Measurements from ENCODE around the gene ADRB1.

ADRB1 gene

GRCh38 chr10:114048472-114048871 is 4.8 kb downstream of the ADRB1 start:
- Histone ChIP-seq H3K27ac (no peak overlapping the region), H3K4me3 (no peak overlapping the region)

- Histone ChIP-seq H3K27ac (no peak overlapping the region), H3K4me3 (no peak overlapping the region)
Measured at GRCh38 chr10:114051714-114052113, 8.0 kb downstream of the ADRB1 start.

- no peak overlapping the region for H3K4me3 ChIP-seq
- H3K27ac ChIP-seq: no peak overlapping the region
Measured at GRCh38 chr10:114052255-114052654, 8.6 kb downstream of the ADRB1 start.

- Histone ChIP-seq H3K4me3 (no peak overlapping the region), H3K27ac (no peak overlapping the region)
Measured at GRCh38 chr10:114053946-114054345, 10.3 kb downstream of the ADRB1 start.

GRCh38 chr10:114057855-114058254 is 14.2 kb downstream of the ADRB1 start:
- no peak overlapping the region for H3K4me3 ChIP-seq
- no peak overlapping the region for H3K27ac ChIP-seq

GRCh38 chr10:114058297-114058696 is 14.6 kb downstream of the ADRB1 start:
- Histone ChIP-seq H3K27ac (no peak overlapping the region), H3K4me3 (no peak overlapping the region)

GRCh38 chr10:114059561-114059960 is 15.9 kb downstream of the ADRB1 start:
- no peak overlapping the region for H3K4me3 ChIP-seq
- no peak overlapping the region for H3K27ac ChIP-seq

- Histone ChIP-seq H3K27ac (peak overlapping the region in 1 of 21 experiments; percentile 65), H3K4me3 (no peak overlapping the region)
Measured at GRCh38 chr10:114060456-114060855, 16.8 kb downstream of the ADRB1 start.

GRCh38 chr10:114061148-114061547 is 17.5 kb downstream of the ADRB1 start:
- Histone ChIP-seq H3K4me3 (no peak overlapping the region), H3K27ac (peak overlapping the region in 1 of 21 experiments; percentile 65)

GRCh38 chr10:114061789-114062188 is 18.1 kb downstream of the ADRB1 start:
- Histone ChIP-seq H3K4me3 (no peak overlapping the region), H3K27ac (peak overlapping the region in 1 of 21 experiments; percentile 36)

GRCh38 chr10:114064151-114065048 is 20.7 kb downstream of the ADRB1 start:
- H3K27ac ChIP-seq: peak overlapping the region in 2 of 21 experiments; percentile 0 to 39
- H3K4me3 ChIP-seq: no peak overlapping the region

GRCh38 chr10:114065049-114065435 is 21.4 kb downstream of the ADRB1 start:
- Histone ChIP-seq H3K27ac (peak overlapping the region in 1 of 21 experiments; percentile 0), H3K4me3 (no peak overlapping the region)

GRCh38 chr10:114068054-114068707 is 24.5 kb downstream of the ADRB1 start:
- Histone ChIP-seq H3K27ac (peak overlapping the region in 4 of 21 experiments; percentile 4 to 60 (median 42)), H3K4me3 (no peak overlapping the region)

GRCh38 chr10:114070710-114071109 is 27.0 kb downstream of the ADRB1 start:
- Histone ChIP-seq H3K27ac (no peak overlapping the region), H3K4me3 (no peak overlapping the region)

- Histone ChIP-seq H3K4me3 (no peak overlapping the region), H3K27ac (no peak overlapping the region)
Measured at GRCh38 chr10:114071178-114071577, 27.5 kb downstream of the ADRB1 start.

GRCh38 chr10:114073395-114074186 is 29.9 kb downstream of the ADRB1 start:
- Histone ChIP-seq H3K4me3 (no peak overlapping the region), H3K27ac (no peak overlapping the region)

- no peak overlapping the region for H3K4me3 ChIP-seq
- H3K27ac ChIP-seq: no peak overlapping the region
Measured at GRCh38 chr10:114075093-114075492, 31.4 kb downstream of the ADRB1 start.

GRCh38 chr10:114077347-114077746 is 33.7 kb downstream of the ADRB1 start:
- Histone ChIP-seq H3K4me3 (no peak overlapping the region), H3K27ac (no peak overlapping the region)

GRCh38 chr10:114077815-114078219 is 34.2 kb downstream of the ADRB1 start:
- H3K27ac ChIP-seq: no peak overlapping the region
- H3K4me3 ChIP-seq: no peak overlapping the region

GRCh38 chr10:114078346-114078745 is 34.7 kb downstream of the ADRB1 start:
- Histone ChIP-seq H3K4me3 (no peak overlapping the region), H3K27ac (no peak overlapping the region)

All from skin epidermis (tissue), 12 donors.